SH-SY5Y (cell line): ENCODE measurements around the gene CBX6.

ENCODE experiments used
- GATA2 ChIP-seq: IDR thresholded peaks from 2 replicates; pipeline ENCODE4 v1.6.1; 2011; ENCODE audit warnings: mild to moderate bottlenecking, low read depth, low read length
- GATA3 ChIP-seq: IDR thresholded peaks from 2 replicates; pipeline ENCODE4 v1.6.1; 2011; ENCODE audit warnings: low read depth, mild to moderate bottlenecking, low read length, moderate library complexity

- TF ChIP-seq GATA2 (no peak), GATA3 (no peak)
These were observed 39.4 kb upstream of the CBX6 start for GRCh38 chr22:38911434-38911833.
